NCI-H510A treated with DMSO at 0.1 percent for 48 hours (cell line): Measurements from ENCODE around the gene PALS2.

ENCODE experiments used
- DNase-seq: peaks from one replicate; lab custom pipeline; 2025; lab: John Stamatoyannopoulos, UW

Gene PALS2

GRCh38 chr7:24572997-24573553 is at the start of gene PALS2:
Gene PALS2 (plus strand): TSS chr7:24573452. CDS start chr7:24623668, 50,216 bp downstream.
- peak; percentile 72 for DNase-seq

GRCh38 chr7:24531255-24531654 is 42.0 kb upstream of the PALS2 start:
- no peak for DNase-seq

- DNase-seq: no peak
Observed at GRCh38 chr7:24536682-24537081, 36.6 kb upstream of the PALS2 start.

- no peak for DNase-seq
Observed at GRCh38 chr7:24540956-24541355, 32.3 kb upstream of the PALS2 start.

GRCh38 chr7:24545215-24545614 is 28.0 kb upstream of the PALS2 start:
- DNase-seq: no peak

- DNase-seq: no peak
Observed at GRCh38 chr7:24548390-24548789, 24.9 kb upstream of the PALS2 start.

GRCh38 chr7:24549991-24550390 is 23.3 kb upstream of the PALS2 start:
- DNase-seq: no peak

GRCh38 chr7:24555184-24555583 is 18.1 kb upstream of the PALS2 start:
- DNase-seq: no peak

GRCh38 chr7:24555719-24556118 is 17.5 kb upstream of the PALS2 start:
- DNase-seq: no peak

- no peak for DNase-seq
Observed at GRCh38 chr7:24560772-24561171, 12.5 kb upstream of the PALS2 start.

- no peak for DNase-seq
Observed at GRCh38 chr7:24566274-24566673, 7.0 kb upstream of the PALS2 start.

GRCh38 chr7:24570983-24571382 is 2.3 kb upstream of the PALS2 start:
- no peak for DNase-seq

GRCh38 chr7:24572016-24572392 is 1.2 kb upstream of the PALS2 start:
- DNase-seq: no peak

- DNase-seq: peak; percentile 72
Observed at GRCh38 chr7:24572393-24572996, 757 bp upstream of the PALS2 start.

GRCh38 chr7:24573554-24574338 is 494 bp downstream of the PALS2 start:
- DNase-seq: peak; percentile 28

- DNase-seq: no peak
Observed at GRCh38 chr7:24574386-24574785, 1.1 kb downstream of the PALS2 start.

- no peak for DNase-seq
Observed at GRCh38 chr7:24574950-24575349, 1.7 kb downstream of the PALS2 start.

GRCh38 chr7:24576171-24577025 is 3.1 kb downstream of the PALS2 start:
- peak; percentile 86 for DNase-seq

GRCh38 chr7:24578052-24578451 is 4.8 kb downstream of the PALS2 start:
- DNase-seq: no peak

GRCh38 chr7:24580283-24580946 is 7.2 kb downstream of the PALS2 start:
- DNase-seq: peak; percentile 77

GRCh38 chr7:24582166-24582565 is 8.9 kb downstream of the PALS2 start:
- no peak for DNase-seq

GRCh38 chr7:24587853-24588252 is 14.6 kb downstream of the PALS2 start:
- no peak for DNase-seq
